ENCODE results near the gene PEA15. TPM values are rescaled to one million over a fixed set of nuclear protein-coding genes. Genes with fewer than 3 reads are reported as not detected.

The PEA15 gene
- 10 to 100 TPM; 25.3 to 27.9 (median 25.5) TPM for total RNA-seq
- total RNA-seq (2013), result 34.1 TPM

- Mint-ChIP-seq H3K27ac (peak within 1 kb of the TSS; percentile 72 to 90), H3K27me3 (ENCODE audit: low read depth in 2 of 2) (no peaks in the 10 kb centered on the region), H3K36me3 (no peaks in the 10 kb centered on the region), H3K4me3 (peak within 1 kb of the TSS; percentile 91), H3K4me1 (peaks cover 22 to 39% of the 10 kb centered on the region in 2 donors), H3K9me3 (no peaks in the 10 kb centered on the region)
- Histone ChIP-seq H3K9me3 (ENCODE audit: control insufficient read depth, insufficient read depth, low read length) (no peaks in the 10 kb centered on the region), H3K27ac (ENCODE audit: low read length) (peak within 1 kb of the TSS; percentile 91), H3K27me3 (ENCODE audit: control insufficient read depth, insufficient read depth, low read length) (no peaks in the 10 kb centered on the region), H3K36me3 (ENCODE audit: control insufficient read depth, insufficient read depth, low read length) (peaks cover 7% of the 10 kb centered on the region), H3K4me3 (ENCODE audit: low read length) (peak within 1 kb of the TSS; percentile 97), H3K4me1 (ENCODE audit: control insufficient read depth, insufficient read depth, low read length) (peaks cover 22% of the 10 kb centered on the region)
- ATAC-seq (peak; percentile 83 to 87 (median 85)), DNase-seq (peak; percentile 70 to 75)
- intact Hi-C loops (cut with micrococcal nuclease), result no loop called here
- TF ChIP-seq CTCF (IDR thresholded peaks at IDR 0.05), result no peak
- under 1% methylated on average over 64 of the region's 76 CpGs for WGBS (ENCODE audit: insufficient coverage)
Measured at GRCh38 chr1:160205242-160206035, at the start of gene PEA15. Gene PEA15 (plus strand): TSS chr1:160205384. CDS start chr1:160211545, 6,161 bp downstream.

GRCh38 chr1:160156361-160156760 is 48.8 kb upstream of the PEA15 start:
- intact Hi-C loops (cut with micrococcal nuclease), result no loop called here
- Mint-ChIP-seq H3K36me3 (no peaks in the 10 kb centered on the region), H3K27ac (no peak overlapping the region), H3K27me3 (ENCODE audit: low read depth in 2 of 2) (peaks cover 12 to 14% of the 10 kb centered on the region in 2 donors), H3K9me3 (no peaks in the 10 kb centered on the region), H3K4me1 (peaks cover 0 to 7% of the 10 kb centered on the region in 2 donors), H3K4me3 (no peak overlapping the region)
- Histone ChIP-seq H3K4me3 (ENCODE audit: low read length) (no peak overlapping the region), H3K27me3 (ENCODE audit: control insufficient read depth, insufficient read depth, low read length) (no peaks in the 10 kb centered on the region), H3K27ac (ENCODE audit: low read length) (no peak overlapping the region), H3K4me1 (ENCODE audit: control insufficient read depth, insufficient read depth, low read length) (no peaks in the 10 kb centered on the region), H3K9me3 (ENCODE audit: control insufficient read depth, insufficient read depth, low read length) (no peaks in the 10 kb centered on the region), H3K36me3 (ENCODE audit: control insufficient read depth, insufficient read depth, low read length) (no peaks in the 10 kb centered on the region)
- no peak for TF ChIP-seq CTCF (IDR thresholded peaks at IDR 0.05)
- WGBS (ENCODE audit: insufficient coverage), result 86% methylated on average over 5 of the region's 5 CpGs
- ATAC-seq, result no peak
- DNase-seq, result no peak

- no peak for ATAC-seq
- Mint-ChIP-seq H3K27ac (no peak overlapping the region), H3K27me3 (ENCODE audit: low read depth in 2 of 2) (peaks cover 11 to 12% of the 10 kb centered on the region in 2 donors), H3K4me1 (peaks cover 0 to 2% of the 10 kb centered on the region in 2 donors), H3K36me3 (no peaks in the 10 kb centered on the region), H3K4me3 (no peak overlapping the region), H3K9me3 (no peaks in the 10 kb centered on the region)
- no peak for TF ChIP-seq CTCF (IDR thresholded peaks at IDR 0.05)
- H3K27ac ChIP-seq (ENCODE audit: low read length), result no peak overlapping the region
- H3K4me3 ChIP-seq (ENCODE audit: low read length), result no peak overlapping the region
- DNase-seq, result no peak
- H3K4me1 ChIP-seq (ENCODE audit: control insufficient read depth, insufficient read depth, low read length), result no peaks in the 10 kb centered on the region
- H3K27me3 ChIP-seq (ENCODE audit: control insufficient read depth, insufficient read depth, low read length), result no peaks in the 10 kb centered on the region
- intact Hi-C loops (cut with micrococcal nuclease), result no loop called here
- no peaks in the 10 kb centered on the region for H3K9me3 ChIP-seq (ENCODE audit: control insufficient read depth, insufficient read depth, low read length)
- WGBS (ENCODE audit: insufficient coverage), result 90% methylated on average over 2 of the region's 4 CpGs
- H3K36me3 ChIP-seq (ENCODE audit: control insufficient read depth, insufficient read depth, low read length), result no peaks in the 10 kb centered on the region
Measured at GRCh38 chr1:160157174-160157573, 48.0 kb upstream of the PEA15 start.

Data from natural killer cell (primary cell).